ENCODE data around the gene ATP8B2. TPM values are rescaled to one million over a fixed set of nuclear protein-coding genes. Genes with fewer than 3 reads are reported as not detected.

Gene ATP8B2
- total and polyA plus RNA-seq, 8 donors: 3.7 to 14.4 (median 6.6) TPM

GRCh38 chr1:154398141-154398540 is 72.8 kb downstream of the ATP8B2 start:
- intact Hi-C loops (cut with DNase I): no loop called here
- H3K9me3 ChIP-seq: no peaks in the 10 kb centered on the region
- DNase-seq: no peak
- FAIRE-seq: no peak
- H3K4me3 ChIP-seq: no peak overlapping the region
- H3K36me3 ChIP-seq: no peaks in the 10 kb centered on the region
- no peak for TF ChIP-seq CTCF (IDR thresholded peaks at IDR 0.05)
- WGBS, 2 donors: 64 to 72% methylated on average over 4 of the region's 4 CpGs
- no peaks in the 10 kb centered on the region for H3K4me1 ChIP-seq
- ATAC-seq: peak in 1 of 4 donors; percentile 60
- no peaks in the 10 kb centered on the region for H3K27me3 ChIP-seq
- H3K27ac ChIP-seq: no peak overlapping the region

- Histone ChIP-seq H3K27ac (no peak overlapping the region), H3K36me3 (no peaks in the 10 kb centered on the region)
- WGBS, 2 donors: 88 to 91% methylated on average over 4 of the region's 4 CpGs
Measured at GRCh38 chr1:154398678-154399077, 73.4 kb downstream of the ATP8B2 start.

GRCh38 chr1:154400381-154400801 is 75.1 kb downstream of the ATP8B2 start:
- intact Hi-C loops (cut with DNase I): loop anchor here in 1 of 3 donors (10.0 kb wide), 1 partner anchor 64 kb away; no protein-coding TSS in a partner anchor
- H3K9me3 ChIP-seq: no peaks in the 10 kb centered on the region
- no peak for DNase-seq
- peaks cover 0 to 3% (median 0%) of the 10 kb centered on the region in 3 donors for H3K4me1 ChIP-seq
- no peak for FAIRE-seq
- no peak overlapping the region for H3K4me3 ChIP-seq
- no peak overlapping the region for H3K27ac ChIP-seq
- TF ChIP-seq CTCF (IDR thresholded peaks at IDR 0.05): no peak
- H3K27me3 ChIP-seq: no peaks in the 10 kb centered on the region
- WGBS, 2 donors: 72 to 76% methylated on average over 4 of the region's 4 CpGs
- H3K36me3 ChIP-seq: no peaks in the 10 kb centered on the region
- no peak for ATAC-seq

More at GRCh38 chr1:154398678-154399077, 73.4 kb downstream of the ATP8B2 start:
- Histone ChIP-seq H3K4me1 (no peaks in the 10 kb centered on the region), H3K9me3 (no peaks in the 10 kb centered on the region), H3K4me3 (no peak overlapping the region), H3K27me3 (no peaks in the 10 kb centered on the region)
- ATAC-seq (no peak), FAIRE-seq (no peak), DNase-seq (no peak)
- no peak for TF ChIP-seq CTCF (IDR thresholded peaks at IDR 0.05)
- intact Hi-C loops (cut with DNase I): no loop called here

Other genes starting within 250 kb of the ATP8B2 start
- gene NUP210L, start 170.5 kb upstream of the ATP8B2 start, total RNA-seq: under 1 TPM in 3 of 6 donors, not detected in 3; 0.04 to 0.06 (median 0.06) TPM
- gene NUP210L, start 170.5 kb upstream of the ATP8B2 start, polyA plus RNA-seq: under 1 TPM in 1 of 2 donors, not detected in 1; 0.02 TPM
- 100 to 1,000 TPM in 2 of 6 donors, 10 to 100 TPM in 4; 49.0 to 158 (median 90.2) TPM for gene TPM3, start 133.4 kb upstream of the ATP8B2 start, total RNA-seq
- 100 to 1,000 TPM in 1 of 2 donors, 10 to 100 TPM in 1; 47.7 to 116 TPM for gene TPM3, start 133.4 kb upstream of the ATP8B2 start, polyA plus RNA-seq
- gene CFAP141, start 119.2 kb upstream of the ATP8B2 start, total RNA-seq: not detected
- gene CFAP141, start 119.2 kb upstream of the ATP8B2 start, polyA plus RNA-seq: under 1 TPM in 1 of 2 donors, not detected in 1; 0.52 TPM
- 10 to 100 TPM; 32.7 to 69.8 (median 46.9) TPM for gene UBAP2L, start 104.6 kb upstream of the ATP8B2 start, total RNA-seq
- 10 to 100 TPM; 50.5 to 58.1 TPM for gene UBAP2L, start 104.6 kb upstream of the ATP8B2 start, polyA plus RNA-seq
- gene HAX1, start 52.9 kb upstream of the ATP8B2 start, total RNA-seq: 10 to 100 TPM; 36.7 to 61.1 (median 50.0) TPM
- 10 to 100 TPM; 95.2 to 96.2 TPM for gene HAX1, start 52.9 kb upstream of the ATP8B2 start, polyA plus RNA-seq
- gene AQP10, start 4.4 kb upstream of the ATP8B2 start, total RNA-seq: under 1 TPM in 1 of 6 donors, not detected in 5; 0.09 TPM
- under 1 TPM in 1 of 2 donors, not detected in 1; 0.07 TPM for gene AQP10, start 4.4 kb upstream of the ATP8B2 start, polyA plus RNA-seq
- 10 to 100 TPM in 2 of 6 donors, 1 to 10 TPM in 4; 2.2 to 12.9 (median 7.1) TPM for gene IL6R, start 79.8 kb downstream of the ATP8B2 start, total RNA-seq
- 10 to 100 TPM in 1 of 2 donors, 1 to 10 TPM in 1; 4.3 to 10.3 TPM for gene IL6R, start 79.8 kb downstream of the ATP8B2 start, polyA plus RNA-seq
- under 1 TPM; 0.13 to 0.84 (median 0.35) TPM for gene TDRD10, start 176.7 kb downstream of the ATP8B2 start, total RNA-seq
- gene TDRD10, start 176.7 kb downstream of the ATP8B2 start, polyA plus RNA-seq: 1 to 10 TPM; 2.9 to 4.7 TPM
- 1 to 10 TPM; 1.0 to 2.7 (median 1.8) TPM for gene SHE, start 176.9 kb downstream of the ATP8B2 start, total RNA-seq
- gene SHE, start 176.9 kb downstream of the ATP8B2 start, polyA plus RNA-seq: 1 to 10 TPM; 3.0 to 7.3 TPM
- gene UBE2Q1, start 233.1 kb downstream of the ATP8B2 start, total RNA-seq: 10 to 100 TPM; 32.9 to 52.2 (median 38.9) TPM
- 10 to 100 TPM; 22.3 to 39.6 TPM for gene UBE2Q1, start 233.1 kb downstream of the ATP8B2 start, polyA plus RNA-seq
- gene CHRNB2, start 242.3 kb downstream of the ATP8B2 start, total RNA-seq: under 1 TPM; 0.32 to 0.90 (median 0.49) TPM
- 1 to 10 TPM; 1.4 to 3.1 TPM for gene CHRNB2, start 242.3 kb downstream of the ATP8B2 start, polyA plus RNA-seq